Ovary (tissue), 3 donors: ENCODE data around the gene EPX.

Experiments
- CTCF ChIP-seq, 3 donors: fragments of 450-650 bp in 2 of 3; fragments of 200-600 bp in 1 of 3; IDR thresholded peaks; one replicate each; pipeline versions ENCODE4 v1.5.1 to v1.8.0; 2016 to 2022; ENCODE audit warnings: antibody characterized with exemption in 3 of 3, mild to moderate bottlenecking in 1 of 3
- EP300 ChIP-seq: sonication (generic); formaldehyde crosslinking; IDR thresholded peaks from one replicate; pipeline ENCODE4 v1.6.1; 2017; ENCODE audit warnings: antibody characterized with exemption
- POLR2A ChIP-seq: fragments of 450-650 bp; IDR thresholded peaks from one replicate; pipeline ENCODE4 v1.6.1; 2017; ENCODE audit warnings: antibody characterized with exemption, mild to moderate bottlenecking, moderate library complexity
- donor health status: DM: no; HTN: no; CAD: no.

- TF ChIP-seq EP300 (no peak), CTCF (IDR thresholded peaks at IDR 0.05) (no peak), POLR2A (no peak)
Measured at GRCh38 chr17:58253082-58253481, 60.6 kb downstream of the EPX start.
